Adrenal gland (tissue), 5 donors: Measurements from ENCODE around the gene HOXC9.

Experiments used
- CTCF ChIP-seq, 6 experiments: fragments of 450-650 bp in 4 of 6; fragments of 200-600 bp in 2 of 6; sonication (generic) in 1 of 6; IDR thresholded peaks; 1 replicate in 5 of 6; 2 replicates in 1 of 6; pipeline versions ENCODE4 v1.5.1 to v1.8.0; 2016 to 2021; ENCODE audit warnings: antibody characterized with exemption in 6 of 6, mild to moderate bottlenecking in 2 of 6, moderate library complexity in 1 of 6
- POLR2A ChIP-seq, 2 donors: fragments of 450-650 bp; IDR thresholded peaks; one replicate each; pipeline ENCODE4 v1.6.1; 2017; ENCODE audit warnings: antibody characterized with exemption in 2 of 2, mild to moderate bottlenecking in 2 of 2, moderate library complexity in 1 of 2
- donor health status: DM: no; HTN: no; CAD: no.

- TF ChIP-seq CTCF (IDR thresholded peaks at IDR 0.05) (peak in 3 of 6 experiments; percentile 22 to 31 (median 23)), POLR2A (IDR thresholded peaks at IDR 0.05) (no peak)
Observed at GRCh38 chr12:53989227-53990113, 10.5 kb upstream of the HOXC9 start.
